Endothelial cell of umbilical vein (primary cell): ENCODE results near the gene HSPB1.

ENCODE experiments used
- EZH2 ChIP-seq: IDR thresholded peaks from 2 replicates; pipeline ENCODE4 v1.6.1; 2012; ENCODE audit warnings: borderline replicate concordance, low read depth, mild to moderate bottlenecking, moderate library complexity, low read length, inconsistent platforms; ENCODE audit not compliant: severe bottlenecking
- FOS ChIP-seq: IDR thresholded peaks from 2 replicates; pipeline ENCODE4 v1.6.1; 2011; ENCODE audit warnings: mild to moderate bottlenecking, low read length, moderate library complexity, borderline replicate concordance; ENCODE audit not compliant: insufficient read depth
- GATA2 ChIP-seq: IDR thresholded peaks from 2 replicates; pipeline ENCODE4 v1.7.0; 2011; ENCODE audit warnings: low read depth, mild to moderate bottlenecking, moderate library complexity, mixed read lengths, low read length; ENCODE audit not compliant: insufficient read length, insufficient read depth
- JUN ChIP-seq: IDR thresholded peaks from 2 replicates; pipeline ENCODE4 v1.6.1; 2011; ENCODE audit warnings: borderline replicate concordance, low read depth; ENCODE audit not compliant: insufficient read length, insufficient read depth
- POLR2A ChIP-seq: IDR thresholded peaks from 2 replicates; pipeline ENCODE4 v1.6.1; 2012; ENCODE audit warnings: low read depth, mild to moderate bottlenecking, control low read depth, low read length
- POLR2AphosphoS5 ChIP-seq: IDR thresholded peaks from 2 replicates; pipeline ENCODE4 v1.6.1; 2012; ENCODE audit warnings: low read depth, mild to moderate bottlenecking, control low read depth, low read length, moderate library complexity; ENCODE audit not compliant: insufficient read depth
- TF ChIP-seq, protein P1 (sequence below), 2 donors: IDR thresholded peaks; 1 replicate in 1 of 2; 2 replicates in 1 of 2; pipeline ENCODE4 v1.5.1; 2011; ENCODE audit warnings: low read length in 2 of 2, mild to moderate bottlenecking in 2 of 2, moderate library complexity in 2 of 2, control low read depth in 1 of 2, inconsistent platforms in 1 of 2, low read depth in 1 of 2; ENCODE audit not compliant: insufficient read depth in 1 of 2; ENCODE audit errors: extremely low read depth in 1 of 2
- TF ChIP-seq, protein P2 (sequence below): IDR thresholded peaks from 2 replicates; pipeline ENCODE4 v1.6.1; 2011; ENCODE audit not compliant: insufficient read depth, insufficient read length

DNA sequence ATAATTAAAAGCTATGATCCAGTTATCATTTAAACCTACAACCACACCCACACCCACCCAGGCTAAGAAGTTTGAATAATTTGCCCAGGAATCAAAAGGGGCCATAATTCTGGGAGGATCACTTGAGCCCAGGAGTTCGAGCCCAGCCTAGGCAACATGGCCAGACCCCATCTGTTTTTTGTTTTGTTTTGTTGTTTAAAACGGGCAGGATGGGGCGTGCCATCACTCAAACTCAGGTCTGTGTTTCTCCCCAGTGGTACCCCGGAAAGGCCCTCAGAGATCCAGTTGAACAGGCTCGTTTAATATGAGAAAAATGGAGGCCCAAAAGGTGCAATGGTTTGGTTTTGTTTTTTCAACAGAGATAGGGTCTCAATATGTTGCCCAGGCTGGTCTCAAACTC is 23.3 kb downstream of the HSPB1 start:
- TF ChIP-seq, protein P1, sequence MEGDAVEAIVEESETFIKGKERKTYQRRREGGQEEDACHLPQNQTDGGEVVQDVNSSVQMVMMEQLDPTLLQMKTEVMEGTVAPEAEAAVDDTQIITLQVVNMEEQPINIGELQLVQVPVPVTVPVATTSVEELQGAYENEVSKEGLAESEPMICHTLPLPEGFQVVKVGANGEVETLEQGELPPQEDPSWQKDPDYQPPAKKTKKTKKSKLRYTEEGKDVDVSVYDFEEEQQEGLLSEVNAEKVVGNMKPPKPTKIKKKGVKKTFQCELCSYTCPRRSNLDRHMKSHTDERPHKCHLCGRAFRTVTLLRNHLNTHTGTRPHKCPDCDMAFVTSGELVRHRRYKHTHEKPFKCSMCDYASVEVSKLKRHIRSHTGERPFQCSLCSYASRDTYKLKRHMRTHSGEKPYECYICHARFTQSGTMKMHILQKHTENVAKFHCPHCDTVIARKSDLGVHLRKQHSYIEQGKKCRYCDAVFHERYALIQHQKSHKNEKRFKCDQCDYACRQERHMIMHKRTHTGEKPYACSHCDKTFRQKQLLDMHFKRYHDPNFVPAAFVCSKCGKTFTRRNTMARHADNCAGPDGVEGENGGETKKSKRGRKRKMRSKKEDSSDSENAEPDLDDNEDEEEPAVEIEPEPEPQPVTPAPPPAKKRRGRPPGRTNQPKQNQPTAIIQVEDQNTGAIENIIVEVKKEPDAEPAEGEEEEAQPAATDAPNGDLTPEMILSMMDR (IDR thresholded peaks at IDR 0.05; ENCODE audit: extremely low read depth in 1 of 2, insufficient read depth in 1 of 2, low read depth in 1 of 2, low read length in 2 of 2) = no peak
- TF ChIP-seq EZH2 = no peak
- TF ChIP-seq POLR2A = no peak
- no peak for TF ChIP-seq POLR2AphosphoS5
- TF ChIP-seq, protein P2, sequence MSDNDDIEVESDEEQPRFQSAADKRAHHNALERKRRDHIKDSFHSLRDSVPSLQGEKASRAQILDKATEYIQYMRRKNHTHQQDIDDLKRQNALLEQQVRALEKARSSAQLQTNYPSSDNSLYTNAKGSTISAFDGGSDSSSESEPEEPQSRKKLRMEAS = no peak
- no peak for TF ChIP-seq GATA2
- no peak for TF ChIP-seq FOS
- TF ChIP-seq JUN = no peak
